M059J (cell line): Measurements from ENCODE around the gene RAB3IL1. TPM values are rescaled to one million over a fixed set of nuclear protein-coding genes. Genes with fewer than 3 reads are reported as not detected.

ENCODE experiments used
- DNase-seq: peaks from one replicate; pipeline ENCODE4 v3.0.0-alpha.2; 2012; ENCODE audit warnings: low read depth
- total RNA-seq: library from RNA; depleted of rRNA; stranded (reverse); fragments of >200 nt; shearing (Covaris generic); gene quantifications from 2 replicates; pipeline ENCODE4 v1.2.3, GENCODE V29; 2014

The RAB3IL1 gene
- total RNA-seq, 1 experiment from 2014 or later, result 1.4 TPM

GRCh38 chr11:61918938-61919704 lies 1.8 kb upstream of the RAB3IL1 start:
- DNase-seq, result no peak

- no peak for DNase-seq
Measured at GRCh38 chr11:61918251-61918937, 1.0 kb upstream of the RAB3IL1 start.

GRCh38 chr11:61916737-61917333 lies 531 bp downstream of the RAB3IL1 start:
- DNase-seq, result no peak

- no peak for DNase-seq
Measured at GRCh38 chr11:61914471-61915171, 2.7 kb downstream of the RAB3IL1 start.

GRCh38 chr11:61913699-61914395 lies 3.5 kb downstream of the RAB3IL1 start:
- no peak for DNase-seq

GRCh38 chr11:61912991-61913698 lies 4.2 kb downstream of the RAB3IL1 start:
- no peak for DNase-seq

GRCh38 chr11:61912530-61912898 lies 4.9 kb downstream of the RAB3IL1 start:
- no peak for DNase-seq

GRCh38 chr11:61911701-61912529 lies 5.5 kb downstream of the RAB3IL1 start:
- no peak for DNase-seq

GRCh38 chr11:61911128-61911700 lies 6.2 kb downstream of the RAB3IL1 start:
- no peak for DNase-seq

- DNase-seq, result no peak
Measured at GRCh38 chr11:61910187-61911127, 6.9 kb downstream of the RAB3IL1 start.

GRCh38 chr11:61908730-61909316 lies 8.5 kb downstream of the RAB3IL1 start:
- no peak for DNase-seq

GRCh38 chr11:61907871-61908729 lies 9.3 kb downstream of the RAB3IL1 start:
- no peak for DNase-seq

- no peak for DNase-seq
Measured at GRCh38 chr11:61907282-61907681, 10.1 kb downstream of the RAB3IL1 start.

GRCh38 chr11:61906522-61906909 lies 10.8 kb downstream of the RAB3IL1 start:
- no peak for DNase-seq

GRCh38 chr11:61905801-61906521 lies 11.4 kb downstream of the RAB3IL1 start:
- no peak for DNase-seq

- no peak for DNase-seq
Measured at GRCh38 chr11:61905067-61905696, 12.2 kb downstream of the RAB3IL1 start.
